Naive thymus-derived CD4-positive, alpha-beta T cell (primary cell): ENCODE results near the gene CXXC5. TPM values are rescaled to one million over a fixed set of nuclear protein-coding genes. Genes with fewer than 3 reads are reported as not detected.

Experiments used
- ATAC-seq: fragments of 150-1000 bp; cut with Tn5 transposase; 2 replicates; pipeline ENCODE4 v1.10.0; 2021; ENCODE audit warnings: mild to moderate bottlenecking, moderate library complexity
- CTCF ChIA-PET: fragments of 350-600 bp; sonication (Branson Sonifier 250); formaldehyde crosslinking; loops from one replicate; lab custom pipeline; 2021; ENCODE audit warnings: antibody characterized with exemption; lab: Charles Lee
- POLR2A ChIA-PET: fragments of 350-600 bp; sonication (Branson Sonifier 250); formaldehyde crosslinking; loops from one replicate; lab custom pipeline; 2021; ENCODE audit warnings: antibody characterized with exemption, inconsistent platforms; lab: Charles Lee
- DNase-seq, 9 donors: peaks; one replicate each; pipeline versions ENCODE4 v3.0.0 to v3.0.0-alpha.2; 2020 to 2022; ENCODE audit warnings: mixed read lengths in 1 of 9
- H3K27ac ChIP-seq: one replicate; pipeline ENCODE4 v1.7.0; 2013; ENCODE audit warnings: mild to moderate bottlenecking, low read depth, low read length, moderate library complexity
- H3K27me3 ChIP-seq, 2 donors: one replicate each; pipeline ENCODE4 v1.7.0; 2013; ENCODE audit warnings: low read length in 2 of 2, mild to moderate bottlenecking in 2 of 2, moderate library complexity in 2 of 2; ENCODE audit not compliant: control insufficient read depth in 2 of 2, insufficient read depth in 2 of 2
- H3K36me3 ChIP-seq, 3 experiments: 1 replicate in 2 of 3; 2 replicates in 1 of 3; pipeline ENCODE4 v1.7.0; 2013; ENCODE audit warnings: low read length in 3 of 3, mild to moderate bottlenecking in 3 of 3, moderate library complexity in 1 of 3; ENCODE audit not compliant: insufficient read depth in 3 of 3, control insufficient read depth in 2 of 3
- H3K4me1 ChIP-seq, 2 donors: one replicate each; pipeline ENCODE4 v1.7.0; 2013; ENCODE audit warnings: low read length in 2 of 2, mild to moderate bottlenecking in 2 of 2, moderate library complexity in 1 of 2; ENCODE audit not compliant: control insufficient read depth in 2 of 2, insufficient read depth in 2 of 2
- H3K4me3 ChIP-seq: 2 replicates; pipeline ENCODE4 v1.7.0; 2013; ENCODE audit warnings: mild to moderate bottlenecking, low read length
- H3K9me3 ChIP-seq, 3 experiments: 1 replicate in 2 of 3; 2 replicates in 1 of 3; pipeline ENCODE4 v1.7.0; 2013; ENCODE audit warnings: low read length in 3 of 3; ENCODE audit not compliant: control insufficient read depth in 2 of 3
- H3K27ac Mint-ChIP-seq, 9 donors: one replicate each; pipeline ENCODE4 v1.8.0; 2020 to 2022; ENCODE audit warnings: mixed read lengths in 9 of 9, mild to moderate bottlenecking in 8 of 9, moderate library complexity in 5 of 9, inconsistent platforms in 2 of 9
- H3K27me3 Mint-ChIP-seq, 5 donors: one replicate each; pipeline ENCODE4 v1.8.0; 2021 to 2022; ENCODE audit warnings: mixed read lengths in 5 of 5, mild to moderate bottlenecking in 1 of 5
- H3K36me3 Mint-ChIP-seq, 5 donors: one replicate each; pipeline ENCODE4 v1.8.0; 2020 to 2022; ENCODE audit warnings: mixed read lengths in 5 of 5, mild to moderate bottlenecking in 3 of 5, inconsistent platforms in 1 of 5
- H3K4me1 Mint-ChIP-seq, 7 donors: one replicate each; pipeline ENCODE4 v1.8.0; 2020 to 2022; ENCODE audit warnings: mixed read lengths in 7 of 7, mild to moderate bottlenecking in 3 of 7, inconsistent platforms in 1 of 7
- H3K4me3 Mint-ChIP-seq, 10 donors: one replicate each; pipeline ENCODE4 v1.8.0; 2020 to 2022; ENCODE audit warnings: mild to moderate bottlenecking in 10 of 10, mixed read lengths in 10 of 10, moderate library complexity in 6 of 10, inconsistent platforms in 2 of 10
- H3K9me3 Mint-ChIP-seq, 11 donors: one replicate each; pipeline ENCODE4 v1.8.0; 2020 to 2022; ENCODE audit warnings: mixed read lengths in 11 of 11, mild to moderate bottlenecking in 4 of 11, inconsistent platforms in 1 of 11, moderate library complexity in 1 of 11
- intact Hi-C, 2 donors: fragments of 100-400 bp; cut with micrococcal nuclease; formaldehyde crosslinking; loops; one replicate each; pipeline ENCODE4 v1.15.1; 2023
- polyA plus RNA-seq, 2 donors: library from polyadenylated mRNA; unstranded; fragments of 300-500 nt; fragmentation: Illumina TruSeq; gene quantifications; one replicate each; pipeline ENCODE4 v1.2.3, GENCODE V29; 2021
- total RNA-seq, 6 experiments: library from RNA in 5 of 6; stranded (reverse) in 5 of 6; gene quantifications; 1 replicate in 5 of 6; 2 replicates in 1 of 6; pipeline ENCODE4 v1.2.3 and lab custom pipeline; 2021 to 2026

CXXC5 gene
- total and polyA plus RNA-seq, 7 experiments from 2014 or later, result 0.73 to 21.4 (median 2.2) TPM

DNA sequence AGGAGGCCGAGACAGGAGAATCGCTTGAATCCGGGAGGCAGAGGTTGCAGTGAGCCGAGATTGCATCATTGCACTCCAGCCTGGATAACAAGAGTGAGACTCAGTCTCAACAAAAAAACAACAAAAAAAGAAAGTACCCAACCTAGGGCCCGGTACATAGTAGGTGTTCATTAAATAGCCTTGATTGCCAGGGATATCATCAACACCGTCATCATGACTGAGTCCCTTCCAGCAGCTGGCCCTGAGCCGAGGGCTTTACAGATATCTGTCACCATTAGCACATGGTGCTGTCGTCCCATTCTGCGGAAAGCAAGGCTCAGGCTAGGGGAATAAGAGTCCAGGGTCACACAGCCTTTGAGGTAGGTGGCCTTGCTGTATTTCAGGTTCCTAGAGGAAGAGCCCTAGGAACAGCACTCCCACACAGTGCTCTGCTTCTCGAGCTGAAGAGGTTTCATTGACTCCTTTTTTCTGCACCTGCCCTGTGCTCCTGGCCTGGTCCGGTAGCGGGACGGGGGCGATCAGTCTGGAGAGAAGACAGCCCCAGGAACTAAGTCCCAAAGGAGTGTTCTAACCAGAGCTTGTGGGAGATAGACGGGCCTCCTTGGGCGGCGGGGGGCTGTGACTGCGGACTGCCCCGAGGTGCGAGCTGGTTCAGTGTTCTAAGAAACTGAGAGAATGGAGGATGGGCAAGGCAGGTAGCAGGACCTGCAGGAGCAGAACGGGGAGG, 48.2 kb downstream of the CXXC5 start:
- peaks cover 10 to 33% (median 17%) of the 10 kb centered on the region in 7 donors for H3K4me1 Mint-ChIP-seq
- Histone ChIP-seq H3K27me3 (no peaks in the 10 kb centered on the region), H3K4me3 (no peak overlapping the region), H3K9me3 (no peaks in the 10 kb centered on the region), H3K4me1 (peaks cover 3 to 10% of the 10 kb centered on the region in 2 donors), H3K36me3 (no peaks in the 10 kb centered on the region), H3K27ac (no peak overlapping the region)
- peaks cover 0 to 38% (median 12%) of the 10 kb centered on the region in 5 donors for H3K27me3 Mint-ChIP-seq
- peak overlapping the region in 3 of 9 donors; percentile 15 to 70 (median 38) for H3K27ac Mint-ChIP-seq
- no peak for DNase-seq
- H3K4me3 Mint-ChIP-seq, result peak overlapping the region; percentile 45 to 86 (median 68)
- H3K9me3 Mint-ChIP-seq, result peaks cover 0 to 1% (median 0%) of the 10 kb centered on the region in 11 donors
- CTCF ChIA-PET, result no interaction called here
- peaks cover 0 to 3% (median 0%) of the 10 kb centered on the region in 5 donors for H3K36me3 Mint-ChIP-seq
- POLR2A ChIA-PET, result interaction anchor here (1.3 kb wide), 1 partner anchor 62 kb away, joined by 3 read pairs; no protein-coding TSS in a partner anchor
- intact Hi-C loops, result no loop called here
- no peak for ATAC-seq

GRCh38 chr5:139696894-139697658, 48.9 kb downstream of the CXXC5 start:
- ChIA-PET POLR2A (interaction anchor here (1.3 kb wide), 1 partner anchor 63 kb away, joined by 3 read pairs; no protein-coding TSS in a partner anchor), CTCF (no interaction called here)
- Histone ChIP-seq H3K4me1 (peaks cover 3 to 11% of the 10 kb centered on the region in 2 donors), H3K4me3 (peak overlapping the region; percentile 30), H3K36me3 (no peaks in the 10 kb centered on the region), H3K27me3 (no peaks in the 10 kb centered on the region), H3K9me3 (no peaks in the 10 kb centered on the region), H3K27ac (peak overlapping the region; percentile 33)
- peaks cover 11 to 39% (median 20%) of the 10 kb centered on the region in 7 donors for H3K4me1 Mint-ChIP-seq
- H3K36me3 Mint-ChIP-seq, result peaks cover 0 to 3% (median 0%) of the 10 kb centered on the region in 5 donors
- H3K27me3 Mint-ChIP-seq, result peaks cover 2 to 42% (median 18%) of the 10 kb centered on the region in 5 donors
- DNase-seq (peak in 3 of 9 donors; percentile 17 to 24 (median 22)), ATAC-seq (peak; percentile 45)
- intact Hi-C loops, result loop anchor here in 1 of 2 donors (1.0 kb wide), 1 partner anchor 13 kb away; no protein-coding TSS in a partner anchor
- H3K4me3 Mint-ChIP-seq, result peak overlapping the region; percentile 45 to 86 (median 68)
- H3K9me3 Mint-ChIP-seq, result peaks cover 0 to 1% (median 0%) of the 10 kb centered on the region in 11 donors
- H3K27ac Mint-ChIP-seq, result peak overlapping the region in 3 of 9 donors; percentile 15 to 70 (median 38)

DNA sequence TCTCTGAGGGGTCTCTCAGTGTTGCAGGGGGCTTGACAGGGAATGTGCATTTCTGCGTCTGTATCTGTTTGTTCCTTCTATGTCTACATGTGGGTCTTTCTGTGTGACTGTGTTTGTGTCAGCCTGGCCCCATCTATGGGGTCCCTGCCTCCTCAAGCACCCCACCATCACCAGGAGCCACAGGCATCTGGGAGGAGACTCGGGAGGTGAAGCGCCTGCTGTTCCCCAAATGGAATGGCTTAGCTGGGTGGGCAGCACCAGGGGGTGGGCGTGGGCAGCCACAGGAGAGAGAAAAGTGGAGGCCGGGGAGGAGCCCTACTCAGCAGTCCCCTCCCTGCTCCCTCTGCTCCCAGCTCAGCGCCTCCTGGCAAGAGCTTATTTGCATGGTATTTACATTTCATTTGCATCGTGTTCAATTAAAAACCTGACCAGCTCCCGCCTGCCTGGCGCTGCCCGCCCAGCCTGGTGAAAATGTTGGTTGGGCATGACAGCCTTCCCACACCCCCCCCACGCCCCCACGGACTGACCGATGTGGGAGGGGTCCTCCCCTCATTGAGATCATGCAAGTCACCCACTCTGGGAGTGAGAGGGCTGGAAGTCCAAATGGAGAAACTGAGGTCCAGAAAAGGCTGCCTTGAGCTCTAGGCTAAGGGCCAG, 50.5 kb downstream of the CXXC5 start:
- Mint-ChIP-seq H3K27me3 (peaks cover 5 to 51% (median 24%) of the 10 kb centered on the region in 5 donors), H3K9me3 (peaks cover 0 to 1% (median 0%) of the 10 kb centered on the region in 11 donors), H3K27ac (peak overlapping the region in 1 of 9 donors; percentile 64), H3K36me3 (peaks cover 0 to 3% (median 0%) of the 10 kb centered on the region in 5 donors), H3K4me1 (peaks cover 11 to 46% (median 22%) of the 10 kb centered on the region in 7 donors), H3K4me3 (peak overlapping the region in 7 of 10 donors; percentile 29 to 86 (median 58))
- no peak overlapping the region for H3K4me3 ChIP-seq
- ATAC-seq, result no peak
- H3K27me3 ChIP-seq, result no peaks in the 10 kb centered on the region
- no peak for DNase-seq
- ChIA-PET CTCF (no interaction called here), POLR2A (interaction anchor here (0.7 kb wide), 1 partner anchor 178 kb away, joined by 3 read pairs; no protein-coding TSS in a partner anchor)
- intact Hi-C loops, result no loop called here
- H3K27ac ChIP-seq, result no peak overlapping the region
- H3K36me3 ChIP-seq, result no peaks in the 10 kb centered on the region
- H3K4me1 ChIP-seq, result peaks cover 3 to 11% of the 10 kb centered on the region in 2 donors
- H3K9me3 ChIP-seq, result no peaks in the 10 kb centered on the region

DNA sequence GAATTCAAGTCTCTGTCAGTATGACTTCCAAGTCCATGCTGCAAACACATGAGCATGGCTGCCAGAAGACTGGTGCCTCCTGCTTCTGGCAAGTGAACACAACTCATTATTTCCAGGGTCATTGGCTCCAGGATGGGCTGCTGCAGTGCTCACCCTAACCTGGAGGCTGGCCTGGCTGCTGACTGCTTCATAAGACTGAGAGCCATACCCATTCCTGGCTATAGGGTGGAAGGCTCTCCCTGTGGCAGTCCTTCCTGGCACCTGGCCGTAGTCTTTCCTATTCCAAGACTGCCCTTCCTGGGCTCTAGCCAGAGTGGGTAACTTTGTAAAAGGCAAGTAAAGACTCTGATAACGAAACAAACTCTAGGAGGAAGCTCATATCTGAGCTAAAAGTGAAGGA, 51.2 kb downstream of the CXXC5 start:
- Histone ChIP-seq H3K27me3 (no peaks in the 10 kb centered on the region), H3K9me3 (no peaks in the 10 kb centered on the region), H3K4me1 (peaks cover 3 to 11% of the 10 kb centered on the region in 2 donors), H3K4me3 (no peak overlapping the region), H3K36me3 (no peaks in the 10 kb centered on the region), H3K27ac (no peak overlapping the region)
- intact Hi-C loops, result no loop called here
- H3K27me3 Mint-ChIP-seq, result peaks cover 5 to 55% (median 24%) of the 10 kb centered on the region in 5 donors
- H3K27ac Mint-ChIP-seq, result no peak overlapping the region
- no peak overlapping the region for H3K4me3 Mint-ChIP-seq
- peaks cover 11 to 46% (median 22%) of the 10 kb centered on the region in 7 donors for H3K4me1 Mint-ChIP-seq
- peaks cover 0 to 1% (median 0%) of the 10 kb centered on the region in 11 donors for H3K9me3 Mint-ChIP-seq
- DNase-seq (no peak), ATAC-seq (no peak)
- ChIA-PET POLR2A (interaction anchor here (0.7 kb wide), 1 partner anchor 179 kb away, joined by 3 read pairs; no protein-coding TSS in a partner anchor), CTCF (interaction anchor here (0.7 kb wide), 1 partner anchor 12 kb away, joined by 3 read pairs; no protein-coding TSS in a partner anchor)
- peaks cover 0 to 3% (median 0%) of the 10 kb centered on the region in 5 donors for H3K36me3 Mint-ChIP-seq

DNA sequence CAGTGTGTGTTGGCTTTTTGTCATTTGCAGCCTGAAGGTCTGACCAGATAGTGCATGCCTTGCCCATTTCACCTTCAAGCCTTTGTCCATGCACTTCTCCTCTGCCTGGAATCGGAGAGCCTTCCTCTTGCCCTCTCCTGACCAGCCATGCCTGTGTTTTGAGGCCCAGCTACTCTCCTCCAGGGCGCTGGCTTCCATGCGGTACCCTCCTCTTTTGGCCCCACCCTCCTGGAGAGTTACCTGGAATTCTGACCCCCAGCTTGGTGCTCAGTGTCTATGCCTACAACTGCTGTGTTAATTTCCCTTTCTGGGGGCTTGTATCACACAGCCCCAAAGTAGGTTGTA, 52.5 kb downstream of the CXXC5 start:
- Histone ChIP-seq H3K4me1 (peaks cover 3 to 11% of the 10 kb centered on the region in 2 donors), H3K4me3 (no peak overlapping the region), H3K36me3 (no peaks in the 10 kb centered on the region), H3K27me3 (no peaks in the 10 kb centered on the region), H3K27ac (no peak overlapping the region), H3K9me3 (no peaks in the 10 kb centered on the region)
- intact Hi-C loops, result no loop called here
- Mint-ChIP-seq H3K36me3 (peaks cover 0 to 3% (median 0%) of the 10 kb centered on the region in 5 donors), H3K4me1 (peaks cover 11 to 49% (median 22%) of the 10 kb centered on the region in 7 donors), H3K9me3 (peaks cover 0 to 1% (median 0%) of the 10 kb centered on the region in 11 donors), H3K4me3 (no peak overlapping the region), H3K27ac (no peak overlapping the region), H3K27me3 (peaks cover 5 to 54% (median 24%) of the 10 kb centered on the region in 5 donors)
- ATAC-seq (no peak), DNase-seq (no peak)
- ChIA-PET CTCF (interaction anchor here (0.6 to 0.7 kb wide), 2 partner anchors 32 to 127 kb away, joined by 3 to 6 read pairs; no protein-coding TSS in a partner anchor), POLR2A (no interaction called here)
